Measurements from ENCODE around the gene DNAH17. TPM values are rescaled to one million over a fixed set of nuclear protein-coding genes. Genes with fewer than 3 reads are reported as not detected.
A peak's percentile ranks its signal among the peaks of the same experiment; 100 is the strongest.

DNAH17 gene
- total RNA-seq, 3 donors from 2014 or later (not counting 1 experiment from before 2014, with no cell fraction given) = 0.16 to 0.25 (median 0.24) TPM

- H3K27me3 Mint-ChIP-seq (ENCODE audit: low read depth in 2 of 2) = no peaks in the 10 kb centered on the region
- H3K27ac ChIP-seq (ENCODE audit: low read length) = peak overlapping the region; percentile 53
- no peak overlapping the region for H3K4me3 ChIP-seq (ENCODE audit: low read length)
- ATAC-seq (peak; percentile 41 to 60 (median 53)), DNase-seq (peak; percentile 26 to 72)
- no peaks in the 10 kb centered on the region for H3K9me3 ChIP-seq (ENCODE audit: control insufficient read depth, insufficient read depth, low read length)
- no peaks in the 10 kb centered on the region for H3K36me3 Mint-ChIP-seq
- H3K36me3 ChIP-seq (ENCODE audit: control insufficient read depth, insufficient read depth, low read length) = peaks cover 18% of the 10 kb centered on the region
- TF ChIP-seq CTCF (IDR thresholded peaks at IDR 0.05) = no peak
- H3K4me1 ChIP-seq (ENCODE audit: control insufficient read depth, insufficient read depth, low read length) = peaks cover 58% of the 10 kb centered on the region
- 53% methylated on average over 34 of the region's 34 CpGs for WGBS (ENCODE audit: insufficient coverage)
- peaks cover 41 to 62% of the 10 kb centered on the region in 2 donors for H3K4me1 Mint-ChIP-seq
- intact Hi-C loops (cut with micrococcal nuclease) = no loop called here
- H3K4me3 Mint-ChIP-seq = no peak overlapping the region
- no peaks in the 10 kb centered on the region for H3K9me3 Mint-ChIP-seq
- peak overlapping the region; percentile 62 to 87 for H3K27ac Mint-ChIP-seq
- no peaks in the 10 kb centered on the region for H3K27me3 ChIP-seq (ENCODE audit: control insufficient read depth, insufficient read depth, low read length)
These were observed 162.7 kb downstream of the DNAH17 start for GRCh38 chr17:78414178-78415162.

DNA sequence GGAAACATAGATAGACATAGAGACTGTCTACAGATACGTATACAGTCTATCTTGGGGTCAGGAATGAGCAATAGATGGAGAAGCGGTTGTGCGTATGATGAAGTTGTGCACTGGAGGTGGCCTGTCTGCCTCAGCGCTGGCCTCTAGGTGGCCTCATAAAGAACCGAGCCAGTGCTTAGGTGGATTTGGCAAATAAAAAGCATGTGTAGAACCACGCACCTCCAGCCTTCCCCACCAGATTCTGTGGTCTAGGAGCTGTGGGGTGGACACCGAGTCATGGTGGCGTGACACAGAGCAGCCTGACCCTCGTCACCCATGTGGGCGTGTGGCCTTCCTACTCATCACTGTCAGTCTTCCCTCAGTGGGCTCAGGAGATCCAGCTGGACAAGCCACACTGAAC is 164.8 kb downstream of the DNAH17 start:
- 86% methylated on average over 10 of the region's 10 CpGs for WGBS (ENCODE audit: insufficient coverage)
- Histone ChIP-seq H3K36me3 (ENCODE audit: control insufficient read depth, insufficient read depth, low read length) (peaks cover 24% of the 10 kb centered on the region), H3K4me3 (ENCODE audit: low read length) (no peak overlapping the region), H3K9me3 (ENCODE audit: control insufficient read depth, insufficient read depth, low read length) (no peaks in the 10 kb centered on the region), H3K27me3 (ENCODE audit: control insufficient read depth, insufficient read depth, low read length) (no peaks in the 10 kb centered on the region), H3K27ac (ENCODE audit: low read length) (peak overlapping the region; percentile 4), H3K4me1 (ENCODE audit: control insufficient read depth, insufficient read depth, low read length) (peaks cover 68% of the 10 kb centered on the region)
- ATAC-seq (peak in 2 of 3 donors; percentile 28 to 39), DNase-seq (peak in 1 of 2 donors; percentile 53)
- peaks cover 56 to 79% of the 10 kb centered on the region in 2 donors for H3K4me1 Mint-ChIP-seq
- intact Hi-C loops (cut with micrococcal nuclease) = no loop called here
- no peaks in the 10 kb centered on the region for H3K36me3 Mint-ChIP-seq
- no peak overlapping the region for H3K4me3 Mint-ChIP-seq
- no peaks in the 10 kb centered on the region for H3K9me3 Mint-ChIP-seq
- H3K27me3 Mint-ChIP-seq (ENCODE audit: low read depth in 2 of 2) = no peaks in the 10 kb centered on the region
- peak; percentile 34 for TF ChIP-seq CTCF (IDR thresholded peaks at IDR 0.05)
- peak overlapping the region; percentile 62 to 87 for H3K27ac Mint-ChIP-seq

GRCh38 chr17:78411241-78411857 is 165.8 kb downstream of the DNAH17 start:
- DNase-seq = no peak
- 95% methylated on average over 17 of the region's 17 CpGs for WGBS (ENCODE audit: insufficient coverage)
- Histone ChIP-seq H3K4me1 (ENCODE audit: control insufficient read depth, insufficient read depth, low read length) (peaks cover 57% of the 10 kb centered on the region), H3K4me3 (ENCODE audit: low read length) (no peak overlapping the region), H3K27me3 (ENCODE audit: control insufficient read depth, insufficient read depth, low read length) (no peaks in the 10 kb centered on the region), H3K36me3 (ENCODE audit: control insufficient read depth, insufficient read depth, low read length) (peaks cover 27% of the 10 kb centered on the region), H3K27ac (ENCODE audit: low read length) (no peak overlapping the region), H3K9me3 (ENCODE audit: control insufficient read depth, insufficient read depth, low read length) (no peaks in the 10 kb centered on the region)
- Mint-ChIP-seq H3K27me3 (ENCODE audit: low read depth in 2 of 2) (no peaks in the 10 kb centered on the region), H3K4me3 (no peak overlapping the region), H3K36me3 (no peaks in the 10 kb centered on the region), H3K4me1 (peaks cover 47 to 75% of the 10 kb centered on the region in 2 donors), H3K27ac (peak overlapping the region in 1 of 2 donors; percentile 38), H3K9me3 (no peaks in the 10 kb centered on the region)
- no peak for ATAC-seq
- TF ChIP-seq CTCF (IDR thresholded peaks at IDR 0.05) = no peak
- intact Hi-C loops (cut with micrococcal nuclease) = no loop called here
